ENCODE results near the gene TNS1. TPM values are rescaled to one million over a fixed set of nuclear protein-coding genes. Genes with fewer than 3 reads are reported as not detected.

The TNS1 gene
- total RNA-seq, 2 donors from 2014 or later = 20.6 to 164 TPM

DNA sequence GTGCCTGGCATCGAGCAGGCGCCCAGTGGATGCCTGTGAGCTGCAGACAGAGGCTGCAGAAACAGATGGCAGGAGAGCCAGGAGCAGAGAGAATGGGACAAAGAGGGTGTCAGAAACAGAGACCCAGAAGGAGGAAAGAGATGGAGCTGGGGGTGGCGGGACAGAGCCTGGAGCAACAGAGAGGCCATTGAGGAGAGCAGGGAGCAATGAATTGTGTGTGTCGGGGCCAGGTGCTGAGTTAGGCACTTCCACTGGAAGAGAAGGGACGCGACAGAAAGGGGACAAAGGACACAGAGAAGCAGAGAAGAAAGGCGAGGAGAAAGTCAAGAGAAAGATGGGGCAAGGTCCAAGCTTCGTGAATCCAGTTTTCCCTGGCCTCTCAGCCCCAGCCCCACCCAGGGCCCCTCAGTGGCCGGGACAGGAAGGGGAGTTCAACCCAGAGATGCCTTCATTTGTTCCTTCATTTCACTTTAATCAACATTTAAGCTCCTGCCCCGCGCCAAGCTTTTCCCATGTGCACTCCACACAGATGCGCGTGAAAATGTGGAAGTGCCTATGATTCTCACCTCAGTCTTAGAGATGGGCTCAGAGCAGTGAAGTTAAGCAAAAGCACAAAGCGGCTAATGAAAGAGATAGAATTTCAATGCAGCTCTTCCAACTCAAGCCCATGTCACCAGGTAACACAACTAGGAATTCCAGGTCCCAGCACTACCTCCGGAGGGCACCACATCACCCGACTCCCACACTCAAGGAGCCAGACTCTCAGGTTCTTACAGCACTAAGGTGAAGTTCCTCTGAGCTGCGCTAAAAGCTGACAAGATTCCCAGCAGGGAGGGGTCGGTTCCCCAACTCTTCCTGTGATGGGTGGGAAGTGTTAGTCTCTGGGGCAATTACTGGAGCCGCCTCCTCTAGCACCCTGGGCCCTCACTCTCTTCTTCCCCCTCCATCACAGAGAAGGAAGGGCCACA, 55.1 kb downstream of the TNS1 start:
- H3K9ac ChIP-seq (ENCODE audit: low read depth in 2 of 2, low read length in 2 of 2) = no peak overlapping the region
- no peak for DNase-seq
- H3K27ac ChIP-seq = no peak overlapping the region
- no peaks in the 10 kb centered on the region for H3K9me3 ChIP-seq
- no peak overlapping the region for H3K4me3 ChIP-seq
- H3K4me1 ChIP-seq = no peaks in the 10 kb centered on the region
- H3K27me3 ChIP-seq = no peaks in the 10 kb centered on the region
- intact Hi-C loops (cut with DNase I) = no loop called here
- TF ChIP-seq, protein P1, sequence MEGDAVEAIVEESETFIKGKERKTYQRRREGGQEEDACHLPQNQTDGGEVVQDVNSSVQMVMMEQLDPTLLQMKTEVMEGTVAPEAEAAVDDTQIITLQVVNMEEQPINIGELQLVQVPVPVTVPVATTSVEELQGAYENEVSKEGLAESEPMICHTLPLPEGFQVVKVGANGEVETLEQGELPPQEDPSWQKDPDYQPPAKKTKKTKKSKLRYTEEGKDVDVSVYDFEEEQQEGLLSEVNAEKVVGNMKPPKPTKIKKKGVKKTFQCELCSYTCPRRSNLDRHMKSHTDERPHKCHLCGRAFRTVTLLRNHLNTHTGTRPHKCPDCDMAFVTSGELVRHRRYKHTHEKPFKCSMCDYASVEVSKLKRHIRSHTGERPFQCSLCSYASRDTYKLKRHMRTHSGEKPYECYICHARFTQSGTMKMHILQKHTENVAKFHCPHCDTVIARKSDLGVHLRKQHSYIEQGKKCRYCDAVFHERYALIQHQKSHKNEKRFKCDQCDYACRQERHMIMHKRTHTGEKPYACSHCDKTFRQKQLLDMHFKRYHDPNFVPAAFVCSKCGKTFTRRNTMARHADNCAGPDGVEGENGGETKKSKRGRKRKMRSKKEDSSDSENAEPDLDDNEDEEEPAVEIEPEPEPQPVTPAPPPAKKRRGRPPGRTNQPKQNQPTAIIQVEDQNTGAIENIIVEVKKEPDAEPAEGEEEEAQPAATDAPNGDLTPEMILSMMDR (IDR thresholded peaks at IDR 0.05) = no peak
- no peaks in the 10 kb centered on the region for H3K36me3 ChIP-seq

DNA sequence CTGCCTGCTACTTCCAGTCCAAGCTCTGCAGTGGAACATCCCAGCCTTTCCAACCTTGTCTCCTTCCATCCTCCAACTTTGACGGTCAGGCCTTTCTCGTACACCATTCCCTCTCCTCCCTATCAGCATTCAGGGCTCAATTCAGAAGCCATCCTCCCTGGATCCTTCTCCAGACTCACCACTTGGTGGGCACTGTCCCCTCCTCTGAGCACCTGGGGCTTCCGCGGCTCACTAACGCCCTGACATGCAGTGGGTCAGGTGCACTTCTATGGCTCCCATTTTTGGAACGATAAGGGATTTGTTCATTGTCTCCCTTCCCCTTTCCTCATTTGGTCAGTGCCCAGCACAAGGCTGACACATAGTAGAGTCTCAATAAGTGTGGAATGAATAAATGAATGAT, 56.7 kb downstream of the TNS1 start:
- Histone ChIP-seq H3K36me3 (no peaks in the 10 kb centered on the region), H3K27me3 (no peaks in the 10 kb centered on the region), H3K27ac (no peak overlapping the region), H3K4me1 (no peaks in the 10 kb centered on the region), H3K9me3 (no peaks in the 10 kb centered on the region), H3K4me3 (no peak overlapping the region), H3K9ac (ENCODE audit: low read depth in 2 of 2, low read length in 2 of 2) (no peak overlapping the region)
- TF ChIP-seq, protein P1 (IDR thresholded peaks at IDR 0.05) = no peak
- intact Hi-C loops (cut with DNase I) = no loop called here
- DNase-seq = no peak

GRCh38 chr2:217945530-217945929, 57.3 kb downstream of the TNS1 start:
- Histone ChIP-seq H3K27ac (no peak overlapping the region), H3K36me3 (no peaks in the 10 kb centered on the region), H3K9me3 (no peaks in the 10 kb centered on the region), H3K9ac (ENCODE audit: low read depth in 2 of 2, low read length in 2 of 2) (no peak overlapping the region), H3K4me3 (no peak overlapping the region), H3K4me1 (no peaks in the 10 kb centered on the region), H3K27me3 (no peaks in the 10 kb centered on the region)
- TF ChIP-seq, protein P1 (IDR thresholded peaks at IDR 0.05) = no peak
- intact Hi-C loops (cut with DNase I) = no loop called here
- no peak for DNase-seq

DNA sequence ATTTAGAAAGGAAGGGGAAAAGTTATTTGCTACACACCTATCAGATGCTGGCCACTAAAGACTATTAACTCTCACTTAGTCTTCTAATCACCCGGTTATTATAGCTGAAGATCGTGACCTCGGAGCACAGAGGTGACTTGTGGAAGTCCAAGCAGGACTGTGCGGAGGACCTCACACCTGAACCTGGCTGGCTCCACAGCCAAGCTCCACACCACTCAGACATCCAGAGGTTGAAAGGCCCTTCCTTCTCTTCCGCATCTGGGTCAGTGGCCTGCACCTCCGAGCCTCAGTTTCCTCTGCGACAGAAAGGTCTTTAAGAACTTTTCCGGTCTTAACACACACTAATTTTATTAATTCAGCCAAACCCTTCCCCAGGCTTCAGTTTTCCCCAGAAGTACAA, 57.9 kb downstream of the TNS1 start:
- Histone ChIP-seq H3K4me1 (no peaks in the 10 kb centered on the region), H3K9me3 (no peaks in the 10 kb centered on the region), H3K4me3 (no peak overlapping the region), H3K27ac (no peak overlapping the region), H3K36me3 (no peaks in the 10 kb centered on the region), H3K27me3 (no peaks in the 10 kb centered on the region), H3K9ac (ENCODE audit: low read depth in 2 of 2, low read length in 2 of 2) (no peak overlapping the region)
- intact Hi-C loops (cut with DNase I) = no loop called here
- no peak for DNase-seq
- TF ChIP-seq, protein P1 (IDR thresholded peaks at IDR 0.05) = no peak

DNA sequence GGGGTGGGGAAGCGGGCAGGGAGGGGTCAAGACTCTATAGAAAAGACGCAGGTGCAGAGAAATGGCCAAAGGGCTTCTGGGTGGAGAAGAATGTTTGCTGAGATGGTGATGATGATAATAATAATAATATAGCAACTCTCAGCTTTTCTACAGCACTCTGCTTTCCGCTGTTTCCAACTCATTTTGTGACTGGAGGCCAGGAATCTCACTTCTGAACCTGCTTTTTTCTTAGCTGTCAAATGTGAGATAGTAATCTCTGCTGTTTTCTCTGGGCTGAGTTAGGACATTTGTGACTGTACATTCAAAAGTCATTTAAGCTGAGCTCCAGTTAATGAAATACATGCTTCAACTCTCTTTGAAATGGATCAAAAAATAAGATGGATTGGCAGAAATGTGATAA, 58.4 kb downstream of the TNS1 start:
- intact Hi-C loops (cut with DNase I) = no loop called here
- Histone ChIP-seq H3K36me3 (no peaks in the 10 kb centered on the region), H3K9me3 (no peaks in the 10 kb centered on the region), H3K4me1 (no peaks in the 10 kb centered on the region), H3K4me3 (peak overlapping the region; percentile 29), H3K27me3 (no peaks in the 10 kb centered on the region), H3K9ac (ENCODE audit: low read depth in 2 of 2, low read length in 2 of 2) (no peak overlapping the region), H3K27ac (peak overlapping the region; percentile 48)
- DNase-seq = no peak
- TF ChIP-seq, protein P1 (IDR thresholded peaks at IDR 0.05) = no peak

Measured in colonic mucosa (tissue), 4 donors.